Fibroblast of skin of right biceps (primary cell): ENCODE data around the gene CASP9.
"Not testable (repeated sequence)": the region's sequence is repeated elsewhere in the genome, so short reads cannot be mapped to it uniquely, and the experiment has no call there.

ENCODE experiments used
- DNase-seq: peaks from one replicate; pipeline ENCODE4 v3.0.0-alpha.2; 2013

The CASP9 gene

GRCh38 chr1:15466955-15467625, 56.9 kb downstream of the CASP9 start:
- DNase-seq = not testable (repeated sequence)

- DNase-seq = no peak
Measured at GRCh38 chr1:15465674-15466073, 58.3 kb downstream of the CASP9 start.

GRCh38 chr1:15463926-15464322, 60.1 kb downstream of the CASP9 start:
- not testable (repeated sequence) for DNase-seq

GRCh38 chr1:15463064-15463800, 60.8 kb downstream of the CASP9 start:
- not testable (repeated sequence) for DNase-seq

GRCh38 chr1:15460708-15461095, 63.3 kb downstream of the CASP9 start:
- DNase-seq = peak; percentile 25

GRCh38 chr1:15459771-15460707, 64.0 kb downstream of the CASP9 start:
- peak; percentile 61 for DNase-seq

- not testable (repeated sequence) for DNase-seq
Measured at GRCh38 chr1:15458388-15458787, 65.6 kb downstream of the CASP9 start.

GRCh38 chr1:15457585-15457984, 66.4 kb downstream of the CASP9 start:
- DNase-seq = no peak

- DNase-seq = no peak
Measured at GRCh38 chr1:15456313-15456954, 67.6 kb downstream of the CASP9 start, which contains the start of gene CELA2A. CELA2A (plus strand) TSS chr1:15456732; CDS start chr1:15456754, 22 bp downstream.

- no peak for DNase-seq
Measured at GRCh38 chr1:15455522-15455921, 68.5 kb downstream of the CASP9 start.

GRCh38 chr1:15454256-15454655, 69.8 kb downstream of the CASP9 start:
- peak; percentile 76 for DNase-seq

- peak; percentile 63 for DNase-seq
Measured at GRCh38 chr1:15453734-15454133, 70.3 kb downstream of the CASP9 start.

GRCh38 chr1:15452866-15453571, 71.0 kb downstream of the CASP9 start:
- DNase-seq = no peak

- no peak for DNase-seq
Measured at GRCh38 chr1:15452216-15452615, 71.8 kb downstream of the CASP9 start.

GRCh38 chr1:15451014-15451722, 72.8 kb downstream of the CASP9 start:
- no peak for DNase-seq

- no peak for DNase-seq
Measured at GRCh38 chr1:15449567-15449966, 74.4 kb downstream of the CASP9 start.

- DNase-seq = no peak
Measured at GRCh38 chr1:15448877-15449462, 75.0 kb downstream of the CASP9 start.

- no peak for DNase-seq
Measured at GRCh38 chr1:15446212-15446611, 77.8 kb downstream of the CASP9 start.

GRCh38 chr1:15445390-15446122, 78.5 kb downstream of the CASP9 start:
- no peak for DNase-seq
